ENCODE measurements around the gene CNTNAP2.

DNA sequence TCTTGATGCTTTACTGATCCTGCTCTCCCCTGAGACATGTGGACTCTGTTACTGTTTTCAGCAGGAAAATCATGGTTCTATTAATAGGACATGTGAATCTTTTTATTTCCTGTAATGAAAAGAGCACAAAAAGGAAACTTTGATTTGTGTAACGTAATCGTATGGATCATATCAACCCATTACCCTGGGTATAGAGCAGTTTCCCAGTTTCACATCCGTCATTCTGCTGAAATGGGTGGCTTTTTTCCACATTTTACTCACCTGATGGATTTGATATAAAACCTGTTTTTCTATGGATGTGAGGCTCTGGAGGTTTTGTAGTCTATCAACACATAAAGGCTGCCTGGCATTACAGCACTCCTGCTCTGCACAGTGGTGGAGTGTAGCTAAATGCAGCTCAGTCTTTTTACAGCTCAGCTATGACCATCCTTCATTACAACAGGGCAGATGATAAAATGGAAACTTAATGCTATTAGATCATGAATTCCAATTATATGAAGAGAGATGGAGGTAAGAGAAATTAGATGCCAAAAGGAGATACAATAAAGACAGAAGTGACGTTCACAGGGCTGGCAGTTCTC is 1987.6 kb downstream of the CNTNAP2 start:
- TF ChIP-seq CTCF (conservative IDR thresholded peaks at IDR 0.05; ENCODE audit: low read length) (no peak), EZH2phosphoT487 (IDR thresholded peaks at IDR 0.05; ENCODE audit: borderline replicate concordance, low read depth, low read length) (no peak)
